Liver (tissue), 9 donors: ENCODE results near the gene SNX9. TPM values are rescaled to one million over a fixed set of nuclear protein-coding genes. Genes with fewer than 3 reads are reported as not detected.

Experiments used
- DNase-seq: peaks from one replicate; pipeline ENCODE4 v3.0.0-alpha.2; 2017; ENCODE audit warnings: low spot score
- H3K27ac ChIP-seq, 2 donors: one replicate each; pipeline ENCODE4 v1.7.0; 2013; ENCODE audit warnings: inconsistent platforms in 2 of 2, low read length in 2 of 2, control low read depth in 1 of 2, low read depth in 1 of 2, mild to moderate bottlenecking in 1 of 2
- H3K27me3 ChIP-seq, 4 donors: one replicate each; pipeline versions ENCODE4 v1.6.1 to v1.7.0; 2013; ENCODE audit warnings: low read length in 3 of 4, inconsistent platforms in 1 of 4, mild to moderate bottlenecking in 1 of 4, moderate library complexity in 1 of 4; ENCODE audit not compliant: control insufficient read depth in 4 of 4, insufficient read depth in 4 of 4
- H3K36me3 ChIP-seq, 4 donors: one replicate each; pipeline versions ENCODE4 v1.6.1 to v1.7.0; 2013; ENCODE audit warnings: low read length in 3 of 4, mild to moderate bottlenecking in 3 of 4, low read depth in 1 of 4, moderate library complexity in 1 of 4; ENCODE audit not compliant: control insufficient read depth in 4 of 4, insufficient read depth in 3 of 4
- H3K4me1 ChIP-seq, 4 donors: one replicate each; pipeline versions ENCODE4 v1.6.1 to v1.7.0; 2013; ENCODE audit warnings: low read length in 3 of 4, mild to moderate bottlenecking in 3 of 4, moderate library complexity in 1 of 4; ENCODE audit not compliant: control insufficient read depth in 4 of 4, insufficient read depth in 4 of 4
- H3K4me3 ChIP-seq, 3 donors: one replicate each; pipeline versions ENCODE4 v1.6.1 to v1.7.0; 2013; ENCODE audit warnings: low read length in 3 of 3, control low read depth in 1 of 3, low read depth in 1 of 3, mild to moderate bottlenecking in 1 of 3
- H3K9ac ChIP-seq, 2 donors: one replicate each; pipeline ENCODE4 v1.7.0; 2013; ENCODE audit warnings: low read length in 2 of 2, mild to moderate bottlenecking in 2 of 2, moderate library complexity in 2 of 2, control low read depth in 1 of 2, low read depth in 1 of 2
- H3K9me3 ChIP-seq, 4 donors: one replicate each; pipeline versions ENCODE4 v1.6.1 to v1.7.0; 2013; ENCODE audit warnings: low read length in 3 of 4; ENCODE audit not compliant: control insufficient read depth in 4 of 4
- ATF3 ChIP-seq: IDR thresholded peaks from 2 replicates; pipeline ENCODE4 v1.6.1; 2016; ENCODE audit warnings: antibody characterized with exemption
- EGR1 ChIP-seq, 2 donors: IDR thresholded peaks; 2 replicates each; pipeline ENCODE4 v1.6.1; 2016 to 2018; ENCODE audit warnings: antibody characterized with exemption in 2 of 2, low read depth in 2 of 2
- FOXA1 ChIP-seq: IDR thresholded peaks from 2 replicates; pipeline ENCODE4 v1.6.1; 2016; ENCODE audit warnings: antibody characterized with exemption
- FOXA2 ChIP-seq: IDR thresholded peaks from 2 replicates; pipeline ENCODE4 v1.6.1; 2016; ENCODE audit warnings: antibody characterized with exemption
- GABPA ChIP-seq, 2 donors: IDR thresholded peaks in 1 of 2; conservative IDR thresholded peaks in 1 of 2; 2 replicates each; pipeline ENCODE4 v1.6.1; 2016; ENCODE audit warnings: antibody characterized with exemption in 2 of 2, mild to moderate bottlenecking in 1 of 2, moderate library complexity in 1 of 2
- HNF4A ChIP-seq, 2 donors: conservative IDR thresholded peaks; 2 replicates each; pipeline ENCODE4 v1.6.1; 2016; ENCODE audit warnings: antibody characterized with exemption in 2 of 2, mild to moderate bottlenecking in 2 of 2
- HNF4G ChIP-seq: IDR thresholded peaks from 2 replicates; pipeline ENCODE4 v1.6.1; 2016; ENCODE audit warnings: antibody characterized with exemption
- JUND ChIP-seq, 2 donors: IDR thresholded peaks; 2 replicates each; pipeline ENCODE4 v1.6.1; 2016; ENCODE audit warnings: antibody characterized with exemption in 2 of 2
- MAX ChIP-seq: IDR thresholded peaks from 2 replicates; pipeline ENCODE4 v1.6.1; 2016; ENCODE audit warnings: antibody characterized with exemption
- NR2F2 ChIP-seq: IDR thresholded peaks from 2 replicates; pipeline ENCODE4 v1.6.1; 2016; ENCODE audit warnings: antibody characterized with exemption
- REST ChIP-seq: IDR thresholded peaks from 2 replicates; pipeline ENCODE4 v1.6.1; 2016; ENCODE audit warnings: antibody characterized with exemption, mild to moderate bottlenecking
- SP1 ChIP-seq: IDR thresholded peaks from 2 replicates; pipeline ENCODE4 v1.6.1; 2018; ENCODE audit warnings: antibody characterized with exemption, mild to moderate bottlenecking
- TAF1 ChIP-seq: conservative IDR thresholded peaks from 2 replicates; pipeline ENCODE4 v1.6.1; 2016; ENCODE audit warnings: antibody characterized with exemption, mild to moderate bottlenecking
- YY1 ChIP-seq: IDR thresholded peaks from 2 replicates; pipeline ENCODE4 v1.6.1; 2016; ENCODE audit warnings: antibody characterized with exemption, mild to moderate bottlenecking
- ZBTB33 ChIP-seq: IDR thresholded peaks from 2 replicates; pipeline ENCODE4 v1.6.1; 2016; ENCODE audit warnings: antibody characterized with exemption
- WGBS: extraction: QIAGEN DNeasy Blood & Tissue Kit; methylation state at CpG from one replicate; pipeline ENCODE4 v1.1.7; 2013; 5-methylcytosine and 5-hydroxymethylcytosine counted together
- polyA plus RNA-seq, 2 donors: library from polyadenylated mRNA; stranded (reverse) in 1 of 2; unstranded in 1 of 2; fragments of 200-250 nt in 1 of 2; fragments of >200 nt in 1 of 2; fragmentation: Nextera tagmentation in 1 of 2; extraction: Ambion mirVana in 1 of 2; gene quantifications; one replicate each; pipeline versions ENCODE4 v1.2.1 to v1.2.3, GENCODE V29; 2013 to 2015
- total RNA-seq, 2 donors: library from RNA; depleted of rRNA; stranded (reverse); fragments of >200 nt; gene quantifications; one replicate each; pipeline ENCODE4 v1.2.3, GENCODE V29; 2014
- donor health status: healthy.
- donor health status: healthy.
- donor health status: healthy.
- donor health status: healthy.
- donor health status: healthy.

The SNX9 gene
- total and polyA plus RNA-seq, 4 donors, result 16.4 to 31.0 (median 22.3) TPM

GRCh38 chr6:157935786-157936185, 112.7 kb downstream of the SNX9 start:
- H3K9me3 ChIP-seq, result no peaks in the 10 kb centered on the region
- peaks cover 10 to 77% (median 57%) of the 10 kb centered on the region in 4 donors for H3K36me3 ChIP-seq
- DNase-seq, result no peak
- H3K4me3 ChIP-seq, result no peak overlapping the region
- TF ChIP-seq HNF4G (no peak), EGR1 (IDR thresholded peaks at IDR 0.05; ENCODE audit: low read depth in 2 of 2) (no peak), REST (no peak), JUND (IDR thresholded peaks at IDR 0.05) (no peak), MAX (no peak), YY1 (no peak), HNF4A (conservative IDR thresholded peaks at IDR 0.05) (no peak)
- 67% methylated on average over 2 of the region's 2 CpGs for WGBS
- H3K27me3 ChIP-seq, result no peaks in the 10 kb centered on the region
- no peak overlapping the region for H3K9ac ChIP-seq
- peaks cover 0 to 5% (median 2%) of the 10 kb centered on the region in 4 donors for H3K4me1 ChIP-seq
- H3K27ac ChIP-seq, result no peak overlapping the region

- Histone ChIP-seq H3K4me3 (no peak overlapping the region), H3K36me3 (peaks cover 14 to 76% (median 62%) of the 10 kb centered on the region in 4 donors), H3K4me1 (peaks cover 0 to 5% (median 2%) of the 10 kb centered on the region in 4 donors), H3K9ac (no peak overlapping the region), H3K9me3 (no peaks in the 10 kb centered on the region), H3K27ac (no peak overlapping the region), H3K27me3 (no peaks in the 10 kb centered on the region)
- 93% methylated on average over 3 of the region's 3 CpGs for WGBS
- DNase-seq, result no peak
- no peak for TF ChIP-seq YY1
- no peak for TF ChIP-seq GABPA (IDR thresholded peaks at IDR 0.05 in 1 of 2, conservative IDR thresholded peaks at IDR 0.05 in 1 of 2)
- TF ChIP-seq HNF4G, result no peak
- no peak for TF ChIP-seq MAX
- no peak for TF ChIP-seq EGR1 (IDR thresholded peaks at IDR 0.05; ENCODE audit: low read depth in 2 of 2)
- TF ChIP-seq HNF4A (conservative IDR thresholded peaks at IDR 0.05), result no peak
- TF ChIP-seq REST, result no peak
- TF ChIP-seq JUND (IDR thresholded peaks at IDR 0.05), result no peak
- no peak for TF ChIP-seq NR2F2
- no peak for TF ChIP-seq TAF1
- TF ChIP-seq FOXA2, result no peak
- no peak for TF ChIP-seq SP1
- TF ChIP-seq FOXA1, result no peak
- TF ChIP-seq ZBTB33, result no peak
- TF ChIP-seq ATF3, result no peak
Observed at GRCh38 chr6:157937318-157937717, 114.3 kb downstream of the SNX9 start.
